MG63 (cell line): ENCODE results near the gene SH3PXD2A. TPM values are rescaled to one million over a fixed set of nuclear protein-coding genes. Genes with fewer than 3 reads are reported as not detected.
A peak's percentile ranks its signal among the peaks of the same experiment; 100 is the strongest.
"Not testable (repeated sequence)": the region's sequence is repeated elsewhere in the genome, so short reads cannot be mapped to it uniquely, and the experiment has no call there.

Source experiments
- DNase-seq: peaks from one replicate; pipeline ENCODE4 v3.0.0-alpha.2; 2020
- H3K27me3 ChIP-seq: fragments of 250-450 bp; sonication (Bioruptor Pico); 2 replicates; pipeline ENCODE4 v1.5.1; 2020; ENCODE audit warnings: mild to moderate bottlenecking, moderate library complexity
- H3K36me3 ChIP-seq: fragments of 250-450 bp; sonication (Bioruptor Pico); 2 replicates; pipeline ENCODE4 v1.5.1; 2020; ENCODE audit warnings: mild to moderate bottlenecking, moderate library complexity
- H3K4me3 ChIP-seq: fragments of 250-450 bp; sonication (Bioruptor Pico); 2 replicates; pipeline ENCODE4 v1.5.1; 2020; ENCODE audit warnings: mild to moderate bottlenecking, moderate library complexity
- H3K9me3 ChIP-seq: fragments of 250-450 bp; sonication (Bioruptor Pico); 2 replicates; pipeline ENCODE4 v1.5.1; 2020; ENCODE audit warnings: mild to moderate bottlenecking, moderate library complexity
- total RNA-seq: library from RNA; depleted of rRNA; stranded (reverse); fragments of >200 nt; shearing (Covaris generic); gene quantifications from 2 replicates; pipeline ENCODE4 v1.2.3, GENCODE V29; 2014; ENCODE audit warnings: low replicate concordance

Gene SH3PXD2A
- total RNA-seq, 1 experiment from 2014 or later, result 19.2 TPM

DNA sequence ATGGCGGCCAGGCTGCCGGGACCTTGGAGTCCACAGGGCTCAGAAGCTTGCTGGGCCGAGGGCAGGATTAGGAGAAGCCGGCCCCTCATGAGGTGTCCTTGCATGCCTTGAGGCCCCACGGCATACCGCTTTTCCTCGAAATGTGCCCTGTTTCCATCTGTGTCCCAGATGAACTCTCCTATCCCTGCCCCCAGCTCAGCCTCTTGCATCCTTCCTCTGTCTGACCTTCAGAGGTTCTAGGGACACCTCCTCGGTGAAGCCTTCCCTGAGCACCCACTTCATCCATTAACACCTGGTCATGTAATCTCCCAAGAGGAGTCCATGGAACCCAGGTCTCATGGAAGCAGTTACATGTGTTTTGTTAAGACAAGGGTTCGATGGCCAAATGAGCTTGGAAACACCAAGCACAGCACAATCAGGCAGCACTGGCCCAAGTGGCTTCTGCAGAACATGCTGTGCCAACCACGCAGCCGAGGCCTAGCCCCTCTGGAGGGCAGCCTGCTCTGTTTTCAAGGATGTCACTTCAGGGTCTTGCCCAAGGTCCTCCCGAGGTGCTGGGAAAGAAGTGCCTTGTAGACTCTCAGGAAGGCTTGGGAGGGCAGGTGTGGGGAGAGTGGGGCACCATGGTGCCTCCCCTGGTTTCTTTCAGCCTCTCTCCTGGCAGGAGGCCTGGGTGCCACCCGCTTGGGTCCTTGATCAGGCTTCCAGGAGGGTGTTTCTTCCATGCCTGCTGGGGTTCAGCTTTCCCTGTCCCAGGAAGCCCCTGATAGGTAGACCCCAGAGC lies 237.6 kb downstream of the SH3PXD2A start:
- Histone ChIP-seq H3K27me3 (no peaks in the 10 kb centered on the region), H3K9me3 (no peaks in the 10 kb centered on the region), H3K4me3 (no peak overlapping the region), H3K36me3 (peaks cover 69% of the 10 kb centered on the region)
- DNase-seq, result no peak

DNA sequence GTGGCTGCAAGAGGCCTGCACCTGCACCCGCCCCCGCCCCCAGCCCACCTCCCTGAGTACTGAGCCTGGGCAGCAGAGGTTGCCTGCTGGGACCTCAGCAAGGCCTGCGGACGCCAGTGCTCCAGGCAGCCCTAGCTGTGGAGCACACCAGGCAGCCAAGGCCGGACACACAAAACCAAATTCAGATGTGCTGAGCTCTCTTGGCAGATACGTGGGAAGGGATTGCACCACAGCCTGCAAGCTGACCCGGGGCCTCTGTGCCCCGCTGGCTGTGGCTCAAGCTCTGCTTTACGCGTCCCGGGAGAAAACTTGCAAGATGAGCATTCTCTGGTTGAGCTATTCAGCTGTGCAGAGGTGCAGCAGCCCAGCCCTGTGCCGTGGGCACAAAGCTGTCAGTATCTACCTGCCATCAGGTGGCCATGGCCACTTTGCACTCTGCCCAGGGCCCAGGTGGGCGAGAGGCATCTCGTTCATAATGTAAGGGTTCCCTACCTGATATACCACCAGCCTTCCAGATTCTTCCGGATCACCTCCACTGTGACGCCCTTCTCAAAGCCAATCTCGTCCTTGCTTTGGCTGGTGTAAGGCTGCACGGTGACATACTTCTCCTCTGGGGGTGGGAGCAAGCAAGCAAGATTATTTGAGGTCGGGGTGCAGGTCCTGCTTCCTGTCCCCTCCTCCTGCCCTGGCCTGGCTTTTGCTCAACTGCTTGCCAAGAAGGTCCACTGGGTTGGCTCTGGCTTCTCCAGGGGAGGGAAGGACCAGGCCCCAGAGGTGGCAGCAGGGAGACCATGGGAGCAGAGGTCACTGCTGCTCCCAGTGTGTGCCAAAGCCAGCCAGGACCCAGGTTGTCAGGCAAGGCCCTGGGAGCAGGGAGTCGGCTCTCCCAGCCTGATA lies 238.4 kb downstream of the SH3PXD2A start:
- peaks cover 74% of the 10 kb centered on the region for H3K36me3 ChIP-seq
- DNase-seq, result peak; percentile 28
- no peak overlapping the region for H3K4me3 ChIP-seq
- no peaks in the 10 kb centered on the region for H3K9me3 ChIP-seq
- H3K27me3 ChIP-seq, result no peaks in the 10 kb centered on the region

DNA sequence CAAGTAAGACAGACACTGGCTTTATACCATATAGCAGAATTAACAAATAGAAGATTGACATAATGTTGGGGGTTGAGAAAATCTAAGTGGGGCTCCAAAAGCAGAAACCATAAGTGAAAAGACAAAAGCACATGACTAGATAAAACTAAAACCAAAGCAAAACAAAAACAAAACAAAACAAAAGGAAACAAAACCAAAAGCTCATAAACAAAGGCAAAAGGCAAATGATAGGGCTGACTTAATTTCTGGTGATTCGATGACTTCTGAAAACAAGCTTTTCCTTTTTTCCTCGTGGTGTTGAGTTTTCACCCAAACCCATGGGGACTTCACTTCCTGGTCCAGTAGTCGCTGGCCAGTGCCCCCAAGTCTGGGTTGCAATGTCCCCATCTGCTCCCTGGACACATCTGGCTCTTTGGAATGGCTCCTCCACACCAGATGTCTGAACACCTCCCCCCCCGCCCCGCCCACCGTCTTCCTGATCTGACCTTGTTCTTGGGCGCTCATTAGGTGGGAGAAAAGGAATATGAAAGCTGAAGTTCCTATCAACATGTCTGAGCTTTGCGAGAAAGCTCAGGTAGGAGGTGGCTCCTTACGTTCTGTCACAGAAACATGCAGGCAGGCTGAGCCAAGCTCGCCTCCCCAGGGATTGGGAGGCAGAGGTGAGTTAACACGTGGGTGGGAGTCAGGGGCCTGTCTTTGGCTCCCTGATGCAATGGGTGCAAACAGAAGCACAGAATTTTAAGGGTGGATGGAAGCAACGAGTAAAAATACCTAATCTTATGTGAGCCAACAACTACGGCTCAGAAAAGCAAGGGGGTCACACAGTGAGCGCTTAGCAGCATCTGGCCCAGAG lies 240.8 kb downstream of the SH3PXD2A start:
- no peak overlapping the region for H3K4me3 ChIP-seq
- H3K36me3 ChIP-seq, result peaks cover 76% of the 10 kb centered on the region
- no peak for DNase-seq

DNA sequence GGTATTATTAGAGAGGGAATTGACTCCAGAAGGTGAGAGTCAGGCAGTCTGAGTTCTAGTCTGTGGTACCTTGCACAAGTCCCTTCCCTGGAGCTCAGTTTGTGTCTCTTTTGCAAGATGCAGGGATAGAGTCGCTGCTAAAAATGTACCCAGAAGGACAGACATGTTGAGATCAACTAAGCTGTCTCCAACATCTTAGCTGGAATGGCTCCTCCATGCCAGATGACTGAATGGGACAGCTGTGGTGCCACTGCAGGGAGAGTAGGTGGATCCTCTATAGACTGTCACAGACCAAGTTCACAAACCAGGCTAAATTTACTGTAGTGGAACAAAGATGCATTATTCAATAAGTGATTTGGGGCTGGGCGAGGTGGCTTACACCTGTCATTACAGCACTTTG lies 241.8 kb downstream of the SH3PXD2A start:
- H3K4me3 ChIP-seq, result no peak overlapping the region
- DNase-seq, result no peak
- no peaks in the 10 kb centered on the region for H3K9me3 ChIP-seq
- H3K27me3 ChIP-seq, result no peaks in the 10 kb centered on the region
- H3K36me3 ChIP-seq, result peaks cover 75% of the 10 kb centered on the region

More for the DNA sequence above, 240.8 kb downstream of the SH3PXD2A start:
- Histone ChIP-seq H3K9me3 (no peaks in the 10 kb centered on the region), H3K27me3 (no peaks in the 10 kb centered on the region)

DNA sequence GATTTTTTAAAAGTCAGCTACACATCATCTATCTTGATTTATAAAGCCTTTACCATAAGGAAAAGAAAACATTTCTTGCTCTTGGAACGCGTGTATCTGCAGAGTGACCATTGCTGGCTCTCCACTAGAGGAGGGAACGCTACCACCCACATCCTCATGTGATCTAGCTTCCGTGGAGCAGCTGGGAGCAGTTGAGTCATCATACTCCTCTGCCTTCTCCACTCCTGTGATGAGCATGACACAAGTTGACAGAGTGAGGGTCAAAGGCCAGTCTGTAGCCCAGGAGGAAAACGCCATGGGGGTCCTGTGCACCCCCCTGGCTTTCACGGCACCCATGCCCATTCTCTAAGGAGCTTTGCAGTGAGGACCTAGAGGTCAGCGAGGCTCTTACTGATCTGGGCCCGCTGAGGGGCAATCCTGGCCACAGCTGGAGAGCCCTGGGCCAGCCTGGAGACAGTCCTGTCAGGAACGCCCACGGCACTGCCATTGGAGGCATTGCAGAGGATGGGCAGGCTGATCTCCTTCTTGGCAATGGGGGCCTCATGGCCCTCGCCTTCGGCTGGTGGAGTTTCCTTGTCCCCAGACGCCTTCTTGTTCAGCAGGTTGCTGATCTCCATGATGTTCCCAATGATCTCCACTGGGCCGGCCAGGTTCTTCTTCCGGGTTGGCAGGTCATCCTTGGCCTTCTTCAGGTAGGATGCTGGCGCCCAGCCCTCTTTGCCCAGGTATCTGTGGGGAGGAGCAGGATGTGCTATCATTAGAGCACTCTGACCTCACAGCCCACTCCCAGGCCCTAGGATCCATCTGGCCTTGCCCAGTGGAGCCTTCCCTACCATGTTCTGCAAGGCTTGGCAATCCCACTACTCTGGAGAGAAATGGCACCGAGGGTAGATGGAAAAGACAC lies 242.7 kb downstream of the SH3PXD2A start:
- DNase-seq, result no peak
- no peaks in the 10 kb centered on the region for H3K9me3 ChIP-seq
- H3K27me3 ChIP-seq, result no peaks in the 10 kb centered on the region
- H3K4me3 ChIP-seq, result no peak overlapping the region
- peaks cover 68% of the 10 kb centered on the region for H3K36me3 ChIP-seq

DNA sequence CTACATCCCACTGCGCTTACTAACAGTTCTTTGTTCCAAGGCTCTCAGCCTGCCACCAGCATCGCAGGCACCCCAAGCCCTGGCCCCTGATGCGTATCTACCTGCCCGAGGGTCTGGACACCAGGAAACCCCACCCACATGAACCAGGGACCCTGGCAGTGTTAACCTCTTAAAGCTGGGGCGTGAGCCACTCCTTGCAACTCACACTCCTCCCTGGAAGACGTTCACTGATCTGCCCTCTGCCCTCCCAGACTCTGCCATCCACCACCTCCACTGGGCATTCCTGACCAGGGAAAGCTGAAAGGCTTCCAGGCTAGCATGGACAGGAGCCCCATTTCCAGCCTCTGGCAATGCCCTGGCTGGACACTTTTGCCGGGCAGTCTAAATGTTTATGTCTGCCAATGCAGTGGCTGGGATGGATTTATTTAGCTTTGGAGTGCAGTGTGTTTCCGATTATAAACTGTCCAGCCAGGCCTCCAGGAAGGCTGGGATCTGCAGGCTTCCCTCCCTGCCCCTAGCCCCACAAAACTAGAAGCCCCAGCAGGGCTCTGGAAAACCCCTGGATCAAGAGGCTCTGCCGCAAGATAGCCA lies 244.4 kb downstream of the SH3PXD2A start:
- Histone ChIP-seq H3K27me3 (no peaks in the 10 kb centered on the region), H3K36me3 (peaks cover 61% of the 10 kb centered on the region), H3K4me3 (no peak overlapping the region), H3K9me3 (no peaks in the 10 kb centered on the region)
- no peak for DNase-seq

DNA sequence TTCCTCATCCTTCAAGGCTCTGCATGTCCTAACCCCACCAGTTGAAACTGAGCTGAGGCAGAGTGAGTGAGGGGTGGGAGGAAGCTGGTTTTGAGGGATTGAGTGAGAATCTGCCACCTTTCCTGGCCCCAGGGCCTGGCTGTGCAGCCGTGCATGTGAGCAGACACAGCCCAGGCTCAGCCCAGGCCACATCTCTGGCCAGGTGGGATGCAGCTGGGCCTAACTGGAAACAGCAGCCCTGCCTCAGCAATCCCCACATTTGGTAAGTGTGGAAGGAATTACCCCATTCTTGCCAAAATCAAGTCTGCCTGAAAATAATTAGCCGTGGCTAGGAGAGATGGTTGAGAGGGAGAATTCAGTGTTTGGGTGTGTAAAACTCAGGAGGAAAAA lies 245.3 kb downstream of the SH3PXD2A start:
- Histone ChIP-seq H3K36me3 (peaks cover 65% of the 10 kb centered on the region), H3K27me3 (no peaks in the 10 kb centered on the region)
- no peak for DNase-seq

DNA sequence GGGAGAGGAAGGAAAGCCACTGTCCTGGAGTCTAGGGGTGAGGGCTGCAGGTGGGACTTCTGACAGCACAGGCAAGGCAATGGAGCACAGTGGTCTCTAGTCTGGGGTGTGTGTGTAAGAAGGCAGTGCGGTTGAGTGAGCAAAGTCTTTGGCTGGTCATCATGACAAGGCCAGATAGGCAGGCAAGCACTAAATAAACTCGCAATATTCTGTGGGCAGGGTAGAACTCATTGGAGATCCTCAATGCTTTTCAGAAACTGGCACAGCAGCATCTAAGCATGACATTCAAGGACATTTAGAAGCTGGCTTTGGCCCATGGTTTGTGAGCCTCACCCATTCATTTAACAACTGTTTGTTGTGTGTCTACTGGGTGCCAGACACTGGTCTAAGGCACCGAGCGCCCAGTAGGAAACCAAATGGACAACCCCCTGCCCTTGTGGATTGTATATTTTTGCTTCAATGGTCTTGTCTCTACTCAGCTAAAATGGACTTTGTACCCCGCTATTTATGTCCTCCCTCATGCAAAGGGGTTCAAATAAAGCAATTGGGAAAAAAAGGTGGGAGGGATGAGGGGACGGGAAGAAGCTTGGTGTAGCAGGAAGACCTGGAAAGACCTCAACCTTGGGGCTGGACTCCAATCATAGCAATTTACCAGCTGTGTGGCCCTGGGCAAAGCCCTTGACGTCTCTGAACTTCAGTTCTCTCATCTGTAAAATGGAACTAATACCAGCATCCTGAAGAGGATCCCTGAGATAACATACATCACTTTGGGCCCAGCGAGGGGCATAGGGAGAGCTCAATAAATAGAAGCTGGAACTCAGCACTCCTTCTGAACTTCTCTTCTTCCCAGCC lies 245.9 kb downstream of the SH3PXD2A start:
- H3K27me3 ChIP-seq, result no peaks in the 10 kb centered on the region
- peaks cover 70% of the 10 kb centered on the region for H3K36me3 ChIP-seq
- no peak overlapping the region for H3K4me3 ChIP-seq
- no peaks in the 10 kb centered on the region for H3K9me3 ChIP-seq
- DNase-seq, result no peak

More for the DNA sequence above, 245.3 kb downstream of the SH3PXD2A start:
- Histone ChIP-seq H3K4me3 (no peak overlapping the region), H3K9me3 (no peaks in the 10 kb centered on the region)

DNA sequence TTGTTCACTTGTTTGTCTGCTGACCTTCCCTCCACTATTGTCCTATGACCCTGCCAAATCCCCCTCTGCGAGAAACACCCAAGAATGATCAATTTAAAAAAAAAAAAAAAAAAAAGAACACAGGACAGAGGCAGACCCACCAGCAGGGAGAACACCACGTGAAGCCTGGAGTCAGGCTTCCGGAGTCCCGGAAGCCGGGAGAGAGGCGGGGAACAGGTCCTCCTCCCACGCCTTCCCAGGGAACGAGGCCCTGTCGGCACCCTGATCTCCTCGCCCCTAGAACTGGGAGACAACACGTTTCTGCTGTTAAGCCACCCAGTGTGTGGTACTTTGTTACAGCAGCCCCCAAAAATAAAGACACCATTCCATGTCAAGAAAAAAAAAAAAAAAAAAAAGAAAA lies 247.3 kb downstream of the SH3PXD2A start:
- not testable (repeated sequence) for DNase-seq, H3K9me3 ChIP-seq, H3K27me3 ChIP-seq, H3K4me3 ChIP-seq
- H3K36me3 ChIP-seq, result peaks cover 65% of the 10 kb centered on the region

DNA sequence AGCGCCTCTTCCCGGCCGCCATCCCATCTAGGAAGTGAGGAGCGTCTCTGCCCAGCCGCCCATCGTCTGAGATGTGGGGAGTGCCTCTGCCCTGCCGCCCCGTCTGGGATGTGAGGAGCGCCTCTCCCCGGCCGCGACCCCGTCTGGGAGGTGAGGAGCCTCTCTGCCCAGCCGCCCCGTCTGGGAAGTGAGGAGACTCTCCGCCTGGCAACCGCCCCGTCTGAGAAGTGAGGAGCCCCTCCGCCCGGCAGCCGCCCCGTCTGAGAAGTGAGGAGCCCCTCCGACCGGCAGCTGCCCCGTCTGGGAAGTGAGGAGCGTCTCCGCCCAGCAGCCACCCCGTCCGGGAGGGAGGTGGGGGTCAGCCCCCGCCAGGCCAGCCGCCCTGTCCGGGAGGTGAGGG lies 248.3 kb downstream of the SH3PXD2A start:
- peaks cover 61% of the 10 kb centered on the region for H3K36me3 ChIP-seq
- DNase-seq, H3K9me3 ChIP-seq, H3K27me3 ChIP-seq, H3K4me3 ChIP-seq: not testable (repeated sequence)

DNA sequence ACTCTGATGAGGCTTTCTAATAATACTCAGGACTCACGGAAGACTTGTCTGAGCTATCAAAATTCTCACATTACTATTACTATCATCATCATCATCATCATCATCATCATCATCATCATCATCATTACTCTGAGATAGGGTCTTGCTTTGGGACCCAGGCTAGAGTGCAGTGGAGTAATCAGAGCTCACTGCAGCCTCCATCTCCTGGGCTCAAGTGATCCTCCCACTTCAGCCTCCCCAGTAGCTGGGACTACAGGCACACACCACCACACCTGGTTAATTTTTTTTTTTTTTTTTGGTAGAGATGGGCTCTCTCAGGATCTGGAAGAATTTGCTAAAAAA lies 249.3 kb downstream of the SH3PXD2A start:
- H3K4me3 ChIP-seq, H3K9me3 ChIP-seq, H3K27me3 ChIP-seq, DNase-seq: not testable (repeated sequence)
- peaks cover 59% of the 10 kb centered on the region for H3K36me3 ChIP-seq

DNA sequence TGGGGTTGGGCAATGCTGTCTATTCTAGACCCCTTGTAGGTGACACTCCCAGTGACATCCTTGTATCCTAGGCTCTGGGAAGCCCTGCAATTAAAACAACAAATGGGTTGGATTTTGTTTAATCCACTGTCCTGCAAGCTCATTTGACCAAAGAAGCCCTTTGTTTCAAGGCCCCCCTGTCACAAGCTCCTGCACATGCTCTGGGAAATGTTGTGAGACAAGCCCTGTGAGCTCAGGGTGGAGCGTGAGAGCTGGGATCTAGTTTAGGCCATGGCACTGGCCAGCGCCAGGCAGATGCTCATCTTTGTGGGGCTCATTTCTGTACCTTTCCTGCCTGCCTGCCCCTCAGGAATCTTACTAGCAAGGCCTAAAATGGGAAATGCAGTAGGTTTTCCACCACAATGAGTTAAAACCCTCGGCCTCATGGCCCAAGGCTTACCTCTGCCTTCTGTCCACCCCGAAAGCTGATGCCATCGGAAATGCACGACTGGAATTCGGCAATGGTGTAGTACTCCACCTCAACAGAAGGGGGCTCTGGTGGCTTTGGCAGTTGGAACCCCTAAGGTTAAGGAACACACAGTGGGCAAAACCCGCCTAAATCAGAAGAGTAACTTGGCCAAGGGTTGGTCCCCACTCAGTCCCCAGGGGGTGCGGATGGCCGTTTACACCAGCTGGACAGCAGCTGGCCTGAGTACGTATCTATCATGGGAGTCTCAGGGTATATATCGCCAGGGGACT lies 249.8 kb downstream of the SH3PXD2A start:
- peak; percentile 26 for DNase-seq
- H3K36me3 ChIP-seq, result peaks cover 57% of the 10 kb centered on the region
- no peaks in the 10 kb centered on the region for H3K27me3 ChIP-seq
- no peaks in the 10 kb centered on the region for H3K9me3 ChIP-seq
- no peak overlapping the region for H3K4me3 ChIP-seq

DNA sequence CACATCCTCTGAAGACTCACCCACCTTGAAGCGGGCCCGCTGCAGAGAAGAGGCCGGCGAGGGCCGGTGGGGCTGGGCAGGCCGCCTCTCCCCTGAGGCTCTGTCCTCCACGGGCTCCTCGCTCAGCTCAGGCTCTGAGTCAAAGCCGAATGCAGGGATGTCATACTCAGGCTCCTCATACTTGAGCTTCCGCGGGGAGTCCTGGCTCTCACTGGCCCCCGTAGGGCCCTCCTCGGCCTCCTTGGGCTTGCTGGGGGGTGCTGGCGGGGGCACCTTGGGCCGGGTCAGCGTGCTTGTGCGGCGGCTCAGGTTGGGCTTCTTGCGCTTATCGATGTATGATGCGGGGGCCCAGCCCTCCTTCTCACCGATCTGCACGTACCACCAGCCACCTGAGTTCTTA lies 252.0 kb downstream of the SH3PXD2A start:
- Histone ChIP-seq H3K9me3 (no peaks in the 10 kb centered on the region), H3K4me3 (no peak overlapping the region), H3K36me3 (peaks cover 49% of the 10 kb centered on the region), H3K27me3 (no peaks in the 10 kb centered on the region)
- DNase-seq, result no peak

DNA sequence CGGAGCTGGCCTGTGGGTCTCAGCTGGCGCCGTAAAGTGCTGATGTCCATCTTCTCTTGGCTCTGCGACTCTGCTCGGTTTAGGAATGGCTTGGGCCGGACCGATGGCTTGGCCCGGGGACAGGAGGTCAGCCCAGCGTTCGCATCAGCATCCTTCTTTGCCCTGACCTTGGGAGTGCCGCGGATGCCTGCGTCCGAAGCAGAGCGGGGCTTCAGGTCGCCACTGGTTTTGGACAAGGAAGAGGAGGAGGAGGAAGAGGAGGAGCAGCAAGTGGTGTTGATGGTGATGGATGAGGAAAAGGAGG lies 252.6 kb downstream of the SH3PXD2A start:
- DNase-seq, result no peak
- Histone ChIP-seq H3K4me3 (no peak overlapping the region), H3K9me3 (no peaks in the 10 kb centered on the region), H3K27me3 (no peaks in the 10 kb centered on the region), H3K36me3 (peaks cover 55% of the 10 kb centered on the region)
